HG03139 (cell line): ENCODE data around the gene KCTD8.
"Not testable (repeated sequence)": the region's sequence is repeated elsewhere in the genome, so short reads cannot be mapped to it uniquely, and the experiment has no call there.

Source experiments
- ATAC-seq: cut with Tn5 transposase; IDR thresholded peaks from one replicate; pipeline ENCODE4 v1.9.1; 2021; ENCODE audit not compliant: unreplicated experiment

Gene KCTD8

GRCh38 chr4:44167766-44168165, 280.8 kb downstream of the KCTD8 start:
- ATAC-seq, result not testable (repeated sequence)

GRCh38 chr4:44165938-44166337, 282.7 kb downstream of the KCTD8 start:
- ATAC-seq, result no peak

- ATAC-seq, result no peak
These were observed 285.9 kb downstream of the KCTD8 start for GRCh38 chr4:44162538-44163270.

- ATAC-seq, result no peak
These were observed 286.9 kb downstream of the KCTD8 start for GRCh38 chr4:44161756-44162155.

- no peak for ATAC-seq
These were observed 287.7 kb downstream of the KCTD8 start for GRCh38 chr4:44160776-44161367.

- ATAC-seq, result no peak
These were observed 288.6 kb downstream of the KCTD8 start for GRCh38 chr4:44159991-44160390.

- ATAC-seq, result no peak
These were observed 290.9 kb downstream of the KCTD8 start for GRCh38 chr4:44157611-44158277.

GRCh38 chr4:44150091-44150576, 298.5 kb downstream of the KCTD8 start:
- ATAC-seq, result no peak

- no peak for ATAC-seq
These were observed 299.3 kb downstream of the KCTD8 start for GRCh38 chr4:44149282-44149681.

GRCh38 chr4:44147571-44148075, 301.0 kb downstream of the KCTD8 start:
- no peak for ATAC-seq

- no peak for ATAC-seq
These were observed 302.1 kb downstream of the KCTD8 start for GRCh38 chr4:44146516-44146915.

GRCh38 chr4:44145868-44146267, 302.7 kb downstream of the KCTD8 start:
- no peak for ATAC-seq

- ATAC-seq, result no peak
These were observed 316.1 kb downstream of the KCTD8 start for GRCh38 chr4:44132526-44132925.
